DND-41 (cell line): Measurements from ENCODE around the gene AGRN.

Experiments
- ATAC-seq: fragments of 200-7000 bp; cut with Tn5 transposase; 3 replicates; pipeline ENCODE4 v1.9.1; 2021; ENCODE audit warnings: low read depth; ENCODE audit not compliant: insufficient read depth
- DNase-seq: peaks from one replicate; pipeline ENCODE4 v3.0.0-alpha.2; 2020
- H2AFZ ChIP-seq: 2 replicates; pipeline ENCODE4 v1.6.0; 2012; ENCODE audit warnings: low read depth, low read length
- H3K27ac ChIP-seq: 2 replicates; pipeline ENCODE4 v1.5.1; 2012; ENCODE audit warnings: low read length, inconsistent platforms
- H3K27me3 ChIP-seq: fragments of 200-600 bp; sonication (generic); 2 replicates; pipeline ENCODE4 v1.6.0; 2012; ENCODE audit warnings: low read length, mild to moderate bottlenecking, inconsistent platforms; ENCODE audit not compliant: insufficient read depth, poor library complexity
- H3K36me3 ChIP-seq: 2 replicates; pipeline ENCODE4 v1.5.1; 2012; ENCODE audit warnings: low read length, inconsistent platforms; ENCODE audit not compliant: insufficient read depth
- H3K4me1 ChIP-seq: 2 replicates; pipeline ENCODE4 v1.5.1; 2012; ENCODE audit warnings: mild to moderate bottlenecking, low read length; ENCODE audit not compliant: insufficient read depth
- H3K4me2 ChIP-seq: 2 replicates; pipeline ENCODE4 v1.6.0; 2012; ENCODE audit warnings: mild to moderate bottlenecking, moderate library complexity, low read length, inconsistent platforms; ENCODE audit not compliant: insufficient read depth
- H3K4me3 ChIP-seq, 2 experiments: fragments of 200-600 bp in 1 of 2; shearing (Covaris generic) in 1 of 2; 2 replicates each; pipeline ENCODE4 v1.5.1; 2012 to 2016; ENCODE audit warnings: inconsistent platforms in 2 of 2, low read length in 2 of 2, mild to moderate bottlenecking in 2 of 2, low read depth in 1 of 2, moderate library complexity in 1 of 2
- H3K79me2 ChIP-seq: 2 replicates; pipeline ENCODE4 v1.6.0; 2012; ENCODE audit warnings: low read length, inconsistent platforms; ENCODE audit not compliant: insufficient read depth
- H3K9ac ChIP-seq: 2 replicates; pipeline ENCODE4 v1.6.0; 2012; ENCODE audit warnings: low read depth, mild to moderate bottlenecking, inconsistent platforms, low read length, moderate library complexity
- H3K9me3 ChIP-seq: 2 replicates; pipeline ENCODE4 v1.5.1; 2012; ENCODE audit warnings: low read length, moderate library complexity, mild to moderate bottlenecking, inconsistent platforms; ENCODE audit not compliant: insufficient read depth, severe bottlenecking
- H4K20me1 ChIP-seq: 2 replicates; pipeline ENCODE4 v1.6.0; 2012; ENCODE audit warnings: low read length; ENCODE audit not compliant: insufficient read depth
- CTCF ChIP-seq: IDR thresholded peaks from 2 replicates; pipeline ENCODE4 v1.5.1; 2012; ENCODE audit warnings: borderline replicate concordance, low read length, moderate library complexity, mild to moderate bottlenecking; ENCODE audit not compliant: poor library complexity, severe bottlenecking; ENCODE audit errors: extremely low read depth
- EZH2 ChIP-seq: IDR thresholded peaks from 3 replicates; pipeline ENCODE4 v1.6.1; 2012; ENCODE audit warnings: borderline replicate concordance, low read depth, mild to moderate bottlenecking, moderate library complexity, low read length, inconsistent platforms; ENCODE audit not compliant: severe bottlenecking

Gene AGRN

GRCh38 chr1:1081311-1082238 is 61.7 kb downstream of the AGRN start:
- H3K9ac ChIP-seq: no peak overlapping the region
- no peak overlapping the region for H3K4me3 ChIP-seq
- H3K36me3 ChIP-seq: peaks cover 4% of the 10 kb centered on the region
- H3K9me3 ChIP-seq: no peaks in the 10 kb centered on the region
- H3K27me3 ChIP-seq: peaks cover 7% of the 10 kb centered on the region
- no peak overlapping the region for H2AFZ ChIP-seq
- H4K20me1 ChIP-seq: peaks cover 18% of the 10 kb centered on the region
- ATAC-seq (no peak), DNase-seq (no peak)
- peaks cover 5% of the 10 kb centered on the region; the same call in 1 of the 2 replicates for H3K4me1 ChIP-seq
- TF ChIP-seq CTCF: no peak
- TF ChIP-seq EZH2: no peak
- H3K4me2 ChIP-seq: no peak overlapping the region
- no peaks in the 10 kb centered on the region for H3K79me2 ChIP-seq
- H3K27ac ChIP-seq: no peak overlapping the region

GRCh38 chr1:1082239-1082775 is 62.4 kb downstream of the AGRN start:
- H3K4me3 ChIP-seq: no peak overlapping the region

DNA sequence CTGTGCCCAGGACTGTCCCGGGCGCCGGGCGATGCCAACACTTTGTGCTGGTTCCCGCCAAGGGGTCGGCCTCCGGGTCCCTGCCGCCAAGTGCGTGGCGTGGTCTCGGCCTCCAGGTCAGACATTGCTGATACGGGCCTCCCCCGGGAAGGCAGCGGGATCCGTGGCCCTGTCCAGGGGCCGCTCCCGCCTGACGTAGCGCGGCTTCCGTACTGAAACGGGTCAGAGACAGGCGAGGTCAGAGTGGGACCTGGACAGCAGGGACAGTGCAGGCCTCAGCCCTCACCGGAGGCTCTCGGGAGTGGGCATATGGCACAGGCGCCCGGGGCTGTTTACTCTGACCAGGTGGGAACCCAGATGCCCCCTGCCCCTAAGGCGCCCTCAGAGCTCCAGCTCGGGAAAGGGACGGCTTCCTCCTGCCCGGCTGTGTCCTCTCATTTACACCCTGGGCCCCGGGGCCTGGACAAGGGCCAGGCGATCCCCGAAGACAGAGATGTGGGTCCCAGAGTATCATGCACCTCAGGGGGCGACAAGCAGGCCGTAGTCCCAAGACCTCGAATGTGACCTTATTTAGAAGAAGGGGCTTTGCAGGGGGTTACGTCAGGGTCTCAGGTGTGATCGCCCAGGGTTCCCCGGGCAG is 63.0 kb downstream of the AGRN start:
- peaks cover 5% of the 10 kb centered on the region; the same call in 1 of the 2 replicates for H3K4me1 ChIP-seq
- peaks cover 7% of the 10 kb centered on the region for H3K27me3 ChIP-seq
- no peak overlapping the region for H3K4me2 ChIP-seq
- ATAC-seq: no peak
- no peaks in the 10 kb centered on the region for H3K9me3 ChIP-seq
- H2AFZ ChIP-seq: no peak overlapping the region
- no peak overlapping the region for H3K4me3 ChIP-seq
- H3K27ac ChIP-seq: no peak overlapping the region
- no peak overlapping the region for H3K9ac ChIP-seq
- no peak for DNase-seq
- no peaks in the 10 kb centered on the region for H3K79me2 ChIP-seq
- H4K20me1 ChIP-seq: peaks cover 18% of the 10 kb centered on the region
- no peak for TF ChIP-seq EZH2
- TF ChIP-seq CTCF: no peak
- peaks cover 8% of the 10 kb centered on the region for H3K36me3 ChIP-seq

More at GRCh38 chr1:1082239-1082775, 62.4 kb downstream of the AGRN start:
- Histone ChIP-seq H3K27me3 (peaks cover 7% of the 10 kb centered on the region), H3K9ac (no peak overlapping the region), H3K36me3 (peaks cover 8% of the 10 kb centered on the region), H3K4me1 (peaks cover 5% of the 10 kb centered on the region; the same call in 1 of the 2 replicates), H3K9me3 (no peaks in the 10 kb centered on the region), H4K20me1 (peaks cover 18% of the 10 kb centered on the region), H3K79me2 (no peaks in the 10 kb centered on the region), H3K27ac (no peak overlapping the region), H3K4me2 (no peak overlapping the region), H2AFZ (no peak overlapping the region)
- TF ChIP-seq CTCF (no peak), EZH2 (no peak)
- DNase-seq: no peak
- no peak for ATAC-seq
